GM19351 (cell line): ENCODE results near the gene MOSPD3.

Experiments
- ATAC-seq: cut with Tn5 transposase; IDR thresholded peaks from one replicate; pipeline ENCODE4 v1.9.1; 2021; ENCODE audit warnings: mild to moderate bottlenecking, moderate library complexity; ENCODE audit not compliant: unreplicated experiment

MOSPD3 gene

GRCh38 chr7:100621554-100621953 is 9.2 kb downstream of the MOSPD3 start:
- no peak for ATAC-seq

GRCh38 chr7:100623951-100624824 is 11.8 kb downstream of the MOSPD3 start:
- ATAC-seq: no peak

- ATAC-seq: no peak
Measured at GRCh38 chr7:100626055-100626454, 13.7 kb downstream of the MOSPD3 start.

- ATAC-seq: peak; percentile 81
Measured at GRCh38 chr7:100626530-100627237, 14.3 kb downstream of the MOSPD3 start.

- no peak for ATAC-seq
Measured at GRCh38 chr7:100627238-100627549, 14.9 kb downstream of the MOSPD3 start.

GRCh38 chr7:100629117-100629716 is 16.9 kb downstream of the MOSPD3 start:
- no peak for ATAC-seq

- ATAC-seq: no peak
Measured at GRCh38 chr7:100630066-100630465, 17.7 kb downstream of the MOSPD3 start.

- ATAC-seq: peak; percentile 69
Measured at GRCh38 chr7:100632951-100633717, 20.8 kb downstream of the MOSPD3 start.

GRCh38 chr7:100639995-100640516 is 27.7 kb downstream of the MOSPD3 start:
- ATAC-seq: no peak

GRCh38 chr7:100640517-100641440 is 28.4 kb downstream of the MOSPD3 start:
- ATAC-seq: no peak

- ATAC-seq: no peak
Measured at GRCh38 chr7:100641463-100641859, 29.1 kb downstream of the MOSPD3 start, which contains the start of gene TFR2. TSS of gene TFR2 (minus strand) at chr7:100641552. CDS start at chr7:100641509, 43 bp downstream.

GRCh38 chr7:100641860-100642533 is 29.7 kb downstream of the MOSPD3 start:
- no peak for ATAC-seq

GRCh38 chr7:100642534-100642907 is 30.2 kb downstream of the MOSPD3 start:
- peak; percentile 63 for ATAC-seq

- ATAC-seq: no peak
Measured at GRCh38 chr7:100649826-100650565, 37.7 kb downstream of the MOSPD3 start.

GRCh38 chr7:100654908-100655831 is 42.8 kb downstream of the MOSPD3 start:
- ATAC-seq: no peak

- ATAC-seq: no peak
Measured at GRCh38 chr7:100655908-100656674, 43.8 kb downstream of the MOSPD3 start, which contains the start of gene ACTL6B. TSS of gene ACTL6B (minus strand) at chr7:100656448. CDS start at chr7:100656354, 94 bp downstream.
